H9 (cell line): ENCODE data around the gene ABCB6. TPM values are rescaled to one million over a fixed set of nuclear protein-coding genes. Genes with fewer than 3 reads are reported as not detected.

Experiments
- DNase-seq: peaks from one replicate; pipeline ENCODE4 v3.0.0-alpha.2; 2017
- H2AFZ ChIP-seq: one replicate; pipeline ENCODE4 v1.6.1; 2013; ENCODE audit warnings: mild to moderate bottlenecking, low read length, control low read depth, moderate library complexity
- H2AK5ac ChIP-seq: 2 replicates; pipeline ENCODE4 v1.6.1; 2013; ENCODE audit warnings: low read length, control low read depth, mixed read lengths; ENCODE audit not compliant: insufficient read length
- H2BK120ac ChIP-seq: one replicate; pipeline ENCODE4 v1.6.1; 2013; ENCODE audit warnings: low read depth, mild to moderate bottlenecking, low read length, control low read depth, inconsistent platforms; ENCODE audit not compliant: poor library complexity, severe bottlenecking
- H2BK12ac ChIP-seq: 2 replicates; pipeline ENCODE4 v1.6.1; 2013; ENCODE audit warnings: low read length, control low read depth, mixed read lengths, low read depth; ENCODE audit not compliant: insufficient read length
- H2BK15ac ChIP-seq: 2 replicates; pipeline ENCODE4 v1.6.1; 2013; ENCODE audit warnings: low read depth, low read length, control low read depth
- H2BK20ac ChIP-seq: one replicate; pipeline ENCODE4 v1.6.1; 2013; ENCODE audit warnings: low read depth, mild to moderate bottlenecking, low read length, control low read depth, inconsistent platforms; ENCODE audit not compliant: poor library complexity, severe bottlenecking
- H2BK5ac ChIP-seq: 2 replicates; pipeline ENCODE4 v1.6.1; 2013; ENCODE audit warnings: low read length, control low read depth, mixed read lengths; ENCODE audit not compliant: insufficient read length
- H3K14ac ChIP-seq: 2 replicates; pipeline ENCODE4 v1.6.1; 2013; ENCODE audit warnings: low read length, control low read depth; ENCODE audit not compliant: insufficient read depth
- H3K18ac ChIP-seq: 2 replicates; pipeline ENCODE4 v1.6.1; 2013; ENCODE audit warnings: low read depth, mild to moderate bottlenecking, mixed read lengths, low read length, control low read depth; ENCODE audit not compliant: insufficient read length
- H3K23ac ChIP-seq: 2 replicates; pipeline ENCODE4 v1.6.1; 2013; ENCODE audit warnings: low read length, control low read depth, mixed read lengths, low read depth; ENCODE audit not compliant: insufficient read length
- H3K23me2 ChIP-seq: 2 replicates; pipeline ENCODE4 v1.6.1; 2013; ENCODE audit warnings: low read depth, mild to moderate bottlenecking, mixed read lengths, low read length, control low read depth; ENCODE audit not compliant: insufficient read length, poor library complexity, severe bottlenecking
- H3K27ac ChIP-seq: 2 replicates; pipeline ENCODE4 v1.5.1; 2013; ENCODE audit warnings: low read length, control low read depth, mixed read lengths, low read depth; ENCODE audit not compliant: insufficient read length
- H3K27me3 ChIP-seq: 2 replicates; pipeline ENCODE4 v1.6.1; 2013; ENCODE audit warnings: low read length, control low read depth, inconsistent platforms; ENCODE audit not compliant: insufficient read depth
- H3K4ac ChIP-seq: 2 replicates; pipeline ENCODE4 v1.6.1; 2013; ENCODE audit warnings: low read depth, mild to moderate bottlenecking, control low read depth, inconsistent platforms, low read length, moderate library complexity
- H3K4me1 ChIP-seq: 2 replicates; pipeline ENCODE4 v1.6.1; 2013; ENCODE audit warnings: low read length, control low read depth, inconsistent platforms; ENCODE audit not compliant: insufficient read depth
- H3K4me2 ChIP-seq: 2 replicates; pipeline ENCODE4 v1.6.1; 2013; ENCODE audit warnings: low read length, control low read depth, mixed read lengths; ENCODE audit not compliant: insufficient read length, insufficient read depth
- H3K56ac ChIP-seq: 2 replicates; pipeline ENCODE4 v1.6.1; 2013; ENCODE audit warnings: low read depth, mild to moderate bottlenecking, mixed read lengths, low read length, control low read depth; ENCODE audit not compliant: insufficient read length
- H3K79me1 ChIP-seq: 2 replicates; pipeline ENCODE4 v1.6.1; 2013; ENCODE audit warnings: low read depth, mild to moderate bottlenecking, moderate library complexity, low read length, control low read depth, inconsistent platforms; ENCODE audit not compliant: insufficient read depth, poor library complexity, severe bottlenecking
- H3K79me2 ChIP-seq: 2 replicates; pipeline ENCODE4 v1.6.1; 2013; ENCODE audit warnings: low read length, control low read depth, inconsistent platforms; ENCODE audit not compliant: insufficient read depth
- H3K9ac ChIP-seq: 2 replicates; pipeline ENCODE4 v1.6.1; 2013; ENCODE audit warnings: low read length, control low read depth, mixed read lengths; ENCODE audit not compliant: insufficient read length; ENCODE audit errors: extremely low read depth
- H3K9me3 ChIP-seq: one replicate; pipeline ENCODE4 v1.6.1; 2013; ENCODE audit warnings: low read depth, low read length, inconsistent platforms; ENCODE audit not compliant: control insufficient read depth
- H3T11ph ChIP-seq: one replicate; pipeline ENCODE4 v1.6.1; 2013; ENCODE audit warnings: mild to moderate bottlenecking, low read length, control low read depth, inconsistent platforms
- H4K20me1 ChIP-seq: one replicate; pipeline ENCODE4 v1.6.1; 2013; ENCODE audit not compliant: control insufficient read depth, insufficient read length, insufficient read depth
- H4K5ac ChIP-seq: 2 replicates; pipeline ENCODE4 v1.6.1; 2013; ENCODE audit warnings: low read depth, mild to moderate bottlenecking, mixed read lengths, low read length, control low read depth; ENCODE audit not compliant: insufficient read length
- H4K8ac ChIP-seq: replicated peaks from 2 replicates; pipeline ENCODE4 v1.6.1; 2013; ENCODE audit warnings: low read length, control low read depth, mixed read lengths, low read depth; ENCODE audit not compliant: insufficient read length
- H4K91ac ChIP-seq: 2 replicates; pipeline ENCODE4 v1.6.1; 2013; ENCODE audit warnings: low read depth, mild to moderate bottlenecking, moderate library complexity, mixed read lengths, low read length, control low read depth; ENCODE audit not compliant: insufficient read length
- H3K27ac Mint-ChIP-seq, 3 experiments: 2 replicates in 2 of 3; 3 replicates in 1 of 3; pipeline ENCODE4 v1.8.0; 2020 to 2021; ENCODE audit warnings: mixed read lengths in 3 of 3, mild to moderate bottlenecking in 1 of 3, moderate library complexity in 1 of 3
- H3K27me3 Mint-ChIP-seq: 2 replicates; pipeline ENCODE4 v1.8.0; 2021; ENCODE audit warnings: low read depth, mild to moderate bottlenecking, moderate library complexity, mixed read lengths
- H3K36me3 Mint-ChIP-seq, 3 experiments: 2 replicates in 2 of 3; 3 replicates in 1 of 3; pipeline ENCODE4 v1.8.0; 2020 to 2021; ENCODE audit warnings: low read depth in 3 of 3, mixed read lengths in 3 of 3; ENCODE audit not compliant: insufficient read depth in 1 of 3
- H3K4me1 Mint-ChIP-seq, 2 experiments: 2 replicates each; pipeline ENCODE4 v1.8.0; 2020; ENCODE audit warnings: mixed read lengths in 2 of 2
- H3K4me3 Mint-ChIP-seq, 2 experiments: 2 replicates in 1 of 2; 3 replicates in 1 of 2; pipeline ENCODE4 v1.8.0; 2020 to 2021; ENCODE audit warnings: mild to moderate bottlenecking in 2 of 2, mixed read lengths in 2 of 2, moderate library complexity in 1 of 2
- H3K9me3 Mint-ChIP-seq, 2 experiments: 2 replicates in 1 of 2; 3 replicates in 1 of 2; pipeline ENCODE4 v1.8.0; 2020; ENCODE audit warnings: mild to moderate bottlenecking in 2 of 2, mixed read lengths in 2 of 2, moderate library complexity in 1 of 2
- WGBS: extraction: QIAGEN DNeasy Blood & Tissue Kit; methylation state at CpG from one replicate; pipeline ENCODE4 v1.1.7; 2013; ENCODE audit warnings: missing lambda C conversion rate, low lambda C conversion rate, mixed read lengths; ENCODE audit not compliant: insufficient read length; ENCODE audit errors: extremely low coverage; 5-methylcytosine and 5-hydroxymethylcytosine counted together
- total RNA-seq: library from RNA; stranded (reverse); gene quantifications from 2 replicates; pipeline ENCODE4 v1.2.1, GENCODE V29; 2021
- TF ChIP-seq, protein P1 (sequence below): fragments of 200-600 bp; sonication (generic); conservative IDR thresholded peaks from 3 replicates; pipeline ENCODE4 v1.8.0; 2021; ENCODE audit warnings: antibody characterized with exemption, mild to moderate bottlenecking

ABCB6 gene
- total RNA-seq, 1 experiment from 2014 or later = 46.4 TPM

DNA sequence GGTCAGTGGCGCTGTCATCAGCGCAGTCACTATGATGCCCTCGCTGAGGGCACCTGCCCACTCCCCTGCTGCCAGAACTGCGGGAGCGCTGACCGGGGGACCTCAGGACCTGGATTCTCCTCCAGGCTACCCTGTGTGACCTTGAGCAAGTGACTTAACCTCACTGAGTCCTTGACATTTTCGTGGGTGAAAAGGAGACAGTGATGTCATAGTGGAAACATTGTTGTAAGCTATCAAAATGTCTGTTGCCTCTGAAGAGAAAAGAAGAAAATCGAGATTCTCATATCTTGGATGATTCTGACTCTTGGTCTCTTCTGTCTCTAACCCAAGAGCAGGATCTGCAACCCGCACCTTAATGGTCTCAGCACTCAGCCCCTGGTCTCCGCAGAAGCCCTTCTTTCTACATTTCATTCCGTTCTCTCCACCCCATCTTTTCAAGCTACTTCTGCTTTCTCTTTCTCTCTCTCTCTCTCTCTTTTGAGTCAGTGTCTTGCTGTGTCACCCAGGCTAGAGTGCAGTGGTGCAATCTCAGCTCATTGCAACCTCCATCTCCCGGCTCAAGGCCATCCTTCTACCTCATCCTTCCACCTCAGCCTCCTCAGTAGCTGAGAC, 35.9 kb upstream of the ABCB6 start:
- no peak overlapping the region for H4K8ac ChIP-seq
- Mint-ChIP-seq H3K9me3 (peaks cover 0 to 2% of the 10 kb centered on the region in 2 experiments; a peak in 3 of 5 replicates), H3K4me3 (peak overlapping the region; percentile 14 to 69), H3K27ac (no peak overlapping the region; a peak in 1 of 7 replicates), H3K27me3 (peaks cover 82% of the 10 kb centered on the region), H3K36me3 (peaks cover 9 to 12% (median 11%) of the 10 kb centered on the region in 3 experiments; a peak in 5 of 7 replicates), H3K4me1 (peaks cover 19 to 25% of the 10 kb centered on the region in 2 experiments)
- H2BK12ac ChIP-seq = no peak overlapping the region
- H2BK20ac ChIP-seq = no peak overlapping the region
- H3K27me3 ChIP-seq = peaks cover 21% of the 10 kb centered on the region
- H3K79me2 ChIP-seq = no peaks in the 10 kb centered on the region
- no peak overlapping the region for H2BK5ac ChIP-seq
- no peak overlapping the region for H2AK5ac ChIP-seq
- no peak overlapping the region for H3K9ac ChIP-seq
- H3K18ac ChIP-seq = no peak overlapping the region
- no peak for DNase-seq
- H2BK120ac ChIP-seq = no peak overlapping the region
- H4K5ac ChIP-seq = no peak overlapping the region
- H3K14ac ChIP-seq = no peak overlapping the region
- no peak overlapping the region for H2BK15ac ChIP-seq
- no peak overlapping the region for H3K4ac ChIP-seq
- no peak overlapping the region for H3K27ac ChIP-seq
- no peaks in the 10 kb centered on the region for H3K79me1 ChIP-seq
- peak overlapping the region; percentile 72 for H3K4me2 ChIP-seq
- H3T11ph ChIP-seq = no peak overlapping the region
- TF ChIP-seq, protein P1, sequence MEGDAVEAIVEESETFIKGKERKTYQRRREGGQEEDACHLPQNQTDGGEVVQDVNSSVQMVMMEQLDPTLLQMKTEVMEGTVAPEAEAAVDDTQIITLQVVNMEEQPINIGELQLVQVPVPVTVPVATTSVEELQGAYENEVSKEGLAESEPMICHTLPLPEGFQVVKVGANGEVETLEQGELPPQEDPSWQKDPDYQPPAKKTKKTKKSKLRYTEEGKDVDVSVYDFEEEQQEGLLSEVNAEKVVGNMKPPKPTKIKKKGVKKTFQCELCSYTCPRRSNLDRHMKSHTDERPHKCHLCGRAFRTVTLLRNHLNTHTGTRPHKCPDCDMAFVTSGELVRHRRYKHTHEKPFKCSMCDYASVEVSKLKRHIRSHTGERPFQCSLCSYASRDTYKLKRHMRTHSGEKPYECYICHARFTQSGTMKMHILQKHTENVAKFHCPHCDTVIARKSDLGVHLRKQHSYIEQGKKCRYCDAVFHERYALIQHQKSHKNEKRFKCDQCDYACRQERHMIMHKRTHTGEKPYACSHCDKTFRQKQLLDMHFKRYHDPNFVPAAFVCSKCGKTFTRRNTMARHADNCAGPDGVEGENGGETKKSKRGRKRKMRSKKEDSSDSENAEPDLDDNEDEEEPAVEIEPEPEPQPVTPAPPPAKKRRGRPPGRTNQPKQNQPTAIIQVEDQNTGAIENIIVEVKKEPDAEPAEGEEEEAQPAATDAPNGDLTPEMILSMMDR = no peak
- H3K4me1 ChIP-seq = peaks cover 3% of the 10 kb centered on the region; the same call in 1 of the 2 replicates
- H2AFZ ChIP-seq = no peak overlapping the region
- no peaks in the 10 kb centered on the region for H4K20me1 ChIP-seq
- no peak overlapping the region for H3K56ac ChIP-seq
- WGBS = no CpG with 5 or more reads among the region's 12 CpGs
- no peak overlapping the region for H4K91ac ChIP-seq
- no peak overlapping the region for H3K23ac ChIP-seq
- peaks cover 22% of the 10 kb centered on the region for H3K23me2 ChIP-seq
- H3K9me3 ChIP-seq = no peaks in the 10 kb centered on the region
